GM21529 (cell line): ENCODE results near the gene ADIG.

Experiments used
- ATAC-seq: cut with Tn5 transposase; IDR thresholded peaks from one replicate; pipeline ENCODE4 v1.9.1; 2021; ENCODE audit not compliant: unreplicated experiment

Gene ADIG

DNA sequence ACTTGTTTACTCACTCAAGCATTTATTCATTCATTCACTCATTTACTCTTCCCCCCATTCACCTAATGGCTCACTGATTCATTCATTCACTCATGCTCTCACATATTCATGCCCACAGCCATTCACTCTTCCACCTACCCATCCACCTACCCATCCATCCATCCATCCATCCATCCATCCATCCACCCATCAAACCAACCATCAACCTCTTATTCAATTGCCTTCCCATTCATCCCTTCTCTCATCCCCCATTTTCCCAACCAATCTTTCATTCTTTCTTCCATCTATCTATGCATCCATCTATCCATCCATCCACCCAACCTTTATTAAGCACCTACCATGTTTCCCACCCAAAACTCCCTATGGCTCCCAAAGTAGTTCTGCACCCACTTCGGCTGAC, 19.1 kb downstream of the ADIG start:
- ATAC-seq, result no peak

DNA sequence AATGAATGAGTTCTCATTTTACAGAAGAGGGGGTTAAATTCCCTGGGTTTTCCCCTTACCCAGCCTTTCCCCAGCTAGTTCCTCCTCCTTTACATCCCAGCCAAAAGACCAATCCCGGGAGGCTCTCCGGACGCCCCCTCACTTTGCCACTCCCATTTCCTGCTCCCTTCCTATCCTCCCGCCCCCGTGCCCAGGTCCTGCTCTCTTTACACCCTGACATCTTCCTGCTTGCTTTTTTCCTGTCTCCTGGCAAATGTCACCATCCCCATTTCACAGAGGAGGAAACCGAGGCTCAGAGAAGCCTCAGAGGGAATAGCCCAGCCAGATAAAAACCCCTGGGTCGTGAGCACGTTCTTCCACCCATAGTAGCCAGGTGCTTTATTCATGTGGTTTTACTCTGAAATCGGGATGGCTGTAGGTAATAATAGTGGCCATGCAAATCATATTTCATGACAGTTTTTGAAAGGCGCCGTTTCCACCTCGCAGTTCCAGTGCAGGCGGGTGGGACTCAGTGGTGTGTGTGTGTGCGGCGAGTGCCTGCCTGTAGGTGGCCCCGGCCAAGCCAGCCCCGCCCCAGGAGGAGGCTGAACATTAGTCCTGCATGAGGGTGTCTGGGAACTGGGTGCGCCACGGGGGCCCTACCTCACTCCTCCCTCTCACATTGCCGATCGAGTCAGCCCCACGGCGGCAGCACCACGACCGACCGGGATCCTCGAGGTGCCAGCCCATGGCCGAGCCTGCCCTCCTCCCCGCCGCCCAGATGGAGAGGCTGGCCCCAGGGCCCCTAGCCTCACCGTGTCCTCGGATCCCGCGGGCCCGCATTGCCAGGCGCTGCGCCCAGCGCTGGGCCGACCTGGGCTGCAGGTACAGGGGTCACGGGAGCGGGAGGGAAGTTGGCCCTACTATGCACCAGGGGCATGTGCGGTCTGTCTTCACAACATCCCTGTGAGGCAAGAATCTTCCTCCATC, 20.5 kb downstream of the ADIG start, which contains the start of gene ARHGAP40:
TSS of gene ARHGAP40 (plus strand) at position 594 of the 969 bp plus-strand sequence.
- ATAC-seq, result peak; percentile 82

- no peak for ATAC-seq
Measured at GRCh38 chr20:38602185-38602581, 21.2 kb downstream of the ADIG start.

DNA sequence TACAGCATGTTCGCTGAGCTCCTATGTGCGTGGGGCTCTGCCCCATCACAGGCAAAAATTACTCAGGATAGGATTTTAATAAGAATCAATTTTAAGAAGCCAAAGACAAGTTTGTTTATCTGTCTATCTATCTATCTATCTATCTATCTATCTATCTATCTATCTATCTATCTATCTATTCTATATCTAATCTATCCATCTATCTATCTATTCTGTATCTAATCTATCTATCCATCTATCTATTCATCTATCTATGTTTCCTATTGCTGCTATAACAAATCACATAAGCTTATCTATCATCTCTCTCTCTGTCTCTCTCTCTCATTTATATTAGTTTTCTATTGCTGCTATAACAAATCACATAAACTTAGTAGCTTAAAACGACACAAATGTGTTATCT, 22.3 kb downstream of the ADIG start:
- no peak for ATAC-seq

DNA sequence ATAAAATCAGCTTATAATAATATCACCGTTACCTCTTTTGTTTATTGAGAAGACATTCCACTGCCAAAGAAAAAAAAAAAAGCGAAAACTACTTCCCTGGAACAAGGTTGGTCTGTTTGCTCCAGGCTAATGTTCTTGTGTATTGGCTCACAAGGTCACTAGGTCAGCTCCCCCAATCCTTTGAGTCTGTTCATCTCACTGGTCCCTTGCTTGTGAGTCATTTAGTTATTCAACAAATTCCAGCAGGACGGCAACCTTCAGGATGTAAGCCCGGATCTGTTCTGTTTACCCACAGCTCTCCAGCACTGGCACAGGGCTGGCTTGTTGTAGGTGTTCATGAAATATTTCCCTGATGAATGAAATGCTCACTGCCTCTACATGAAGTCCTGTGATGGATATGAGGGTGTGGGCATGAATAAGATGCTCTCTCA, 23.9 kb downstream of the ADIG start:
- no peak for ATAC-seq

DNA sequence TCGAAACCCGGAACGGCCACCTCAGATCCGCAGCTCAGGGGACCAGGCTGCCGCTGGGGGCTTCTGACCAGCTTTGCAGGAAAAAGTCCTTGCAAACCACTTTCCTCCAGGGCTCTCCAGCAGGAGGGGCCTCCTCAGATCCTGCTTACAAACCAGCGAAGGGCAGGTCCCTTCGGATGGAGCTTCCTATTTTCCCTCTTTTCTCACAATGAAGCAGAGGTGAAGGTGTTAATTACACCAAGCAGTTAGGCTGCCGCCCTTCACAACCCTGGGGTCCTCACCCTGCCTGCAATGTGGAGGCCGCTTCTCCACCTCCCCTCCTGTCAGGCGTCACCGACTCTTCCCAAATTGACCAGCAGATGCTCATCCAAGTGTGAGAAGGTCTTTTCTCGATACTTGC, 26.4 kb downstream of the ADIG start:
- no peak for ATAC-seq

GRCh38 chr20:38608188-38608587, 27.2 kb downstream of the ADIG start:
- no peak for ATAC-seq

DNA sequence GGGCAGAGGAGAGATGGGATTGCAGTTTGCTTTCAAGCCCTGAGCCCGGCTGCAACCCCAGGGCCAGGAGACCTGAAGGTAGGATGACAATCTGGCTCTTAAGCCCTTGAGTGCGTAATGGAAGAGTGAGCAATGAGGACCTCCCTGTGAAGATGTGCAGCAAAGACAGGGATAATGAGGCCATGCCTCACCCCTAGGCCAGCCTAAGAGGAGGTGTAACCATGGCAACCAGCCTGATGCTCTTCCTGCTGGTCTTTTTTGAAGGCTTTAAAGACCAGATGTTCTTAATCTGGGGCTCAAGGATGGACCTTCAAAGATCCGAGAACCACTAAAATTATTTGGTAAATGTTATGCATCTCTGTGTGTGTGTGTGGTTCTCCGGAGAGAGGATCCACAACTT, 28.8 kb downstream of the ADIG start:
- ATAC-seq, result no peak

- ATAC-seq, result no peak
Measured at GRCh38 chr20:38610521-38610920, 29.5 kb downstream of the ADIG start.

GRCh38 chr20:38612751-38613515, 31.9 kb downstream of the ADIG start:
- ATAC-seq, result no peak

GRCh38 chr20:38615283-38615682, 34.3 kb downstream of the ADIG start:
- no peak for ATAC-seq

DNA sequence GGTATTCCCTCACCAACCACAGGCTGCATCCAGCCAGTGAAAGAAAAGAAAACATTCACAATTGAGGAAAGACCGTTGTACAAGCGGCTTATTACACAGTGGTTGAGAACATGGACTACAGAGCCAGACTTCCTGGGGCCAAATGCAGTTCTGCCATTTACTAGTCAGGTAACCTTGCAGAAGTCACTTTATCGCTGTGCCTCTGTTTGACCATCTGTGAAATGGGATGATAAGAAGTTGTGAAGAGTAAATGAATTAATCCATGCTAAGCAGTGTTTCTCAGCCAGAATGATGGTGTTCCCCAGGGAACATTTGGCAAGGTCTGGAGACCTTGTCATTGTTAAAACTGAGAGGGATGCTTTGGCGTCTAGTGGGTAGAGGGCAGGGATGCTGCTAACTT, 35.5 kb downstream of the ADIG start:
- no peak for ATAC-seq

- no peak for ATAC-seq
Measured at GRCh38 chr20:38617011-38617829, 36.2 kb downstream of the ADIG start.

GRCh38 chr20:38617830-38618196, 36.8 kb downstream of the ADIG start:
- ATAC-seq, result no peak

DNA sequence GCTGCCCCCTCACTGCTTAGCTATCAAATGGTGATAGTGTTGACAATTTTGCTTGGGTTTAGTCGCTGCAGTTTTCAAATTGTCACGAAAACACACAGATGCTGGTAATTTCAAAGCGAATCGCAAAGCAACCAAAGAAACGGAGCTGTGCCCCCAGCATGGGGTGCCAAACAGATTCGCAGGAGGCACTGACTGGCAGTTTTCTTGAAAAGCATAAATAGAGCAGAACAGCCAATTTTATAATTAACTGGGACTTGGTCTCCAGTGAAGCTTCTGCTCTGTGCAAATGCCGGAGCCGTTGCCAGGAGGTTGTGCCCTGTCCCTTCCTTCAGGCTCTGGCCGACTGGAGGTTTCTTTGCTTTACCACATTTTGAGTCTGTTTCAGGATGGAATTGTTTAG, 39.4 kb downstream of the ADIG start:
- ATAC-seq, result no peak

GRCh38 chr20:38623061-38623460, 42.1 kb downstream of the ADIG start:
- ATAC-seq, result no peak

GRCh38 chr20:38624084-38624483, 43.1 kb downstream of the ADIG start:
- no peak for ATAC-seq

- no peak for ATAC-seq
Measured at GRCh38 chr20:38625896-38626295, 44.9 kb downstream of the ADIG start.

- no peak for ATAC-seq
Measured at GRCh38 chr20:38626921-38627659, 46.1 kb downstream of the ADIG start.
